Measurements from ENCODE around the gene PTPRN2.

The PTPRN2 gene

DNA sequence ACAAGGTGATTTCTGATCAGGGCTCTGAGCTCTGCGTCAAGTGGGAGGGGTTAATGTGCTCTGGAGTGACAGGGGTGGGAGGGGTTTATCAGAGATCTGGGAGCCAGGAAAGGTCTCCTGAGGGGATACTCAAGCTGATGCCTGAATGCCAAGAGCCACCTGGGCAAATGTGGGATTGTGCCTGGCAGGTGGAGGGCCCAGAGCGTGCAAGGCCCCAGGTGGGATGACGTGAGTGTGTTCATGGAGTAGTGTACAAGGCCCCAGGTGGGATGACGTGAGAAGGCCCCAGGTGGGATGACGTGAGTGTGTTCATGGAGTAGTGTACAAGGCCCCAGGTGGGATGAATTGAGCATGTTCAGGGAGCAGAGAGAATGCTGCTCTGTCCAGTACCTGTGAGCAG is 610.3 kb downstream of the PTPRN2 start:
- no peak for DNase-seq

DNA sequence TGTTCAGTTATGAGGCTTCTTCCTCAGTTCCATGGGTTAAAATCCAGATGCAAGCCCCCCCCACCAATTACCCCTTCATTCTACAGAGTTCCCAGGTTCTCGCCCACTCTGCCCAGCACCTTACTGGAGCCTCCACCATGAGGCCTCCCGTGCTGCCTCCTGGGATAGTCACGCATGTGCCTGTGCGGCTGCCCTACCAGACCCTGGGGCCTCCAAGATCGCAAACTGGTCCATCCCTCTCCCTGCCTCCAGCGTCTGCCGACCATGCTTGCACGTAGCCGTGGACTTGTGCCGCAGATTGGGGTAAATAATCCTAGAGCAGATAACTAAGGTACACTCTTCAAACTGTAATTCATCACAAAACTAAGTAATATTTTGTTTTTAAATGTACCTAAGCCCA is 611.2 kb downstream of the PTPRN2 start:
- no peak for DNase-seq

DNA sequence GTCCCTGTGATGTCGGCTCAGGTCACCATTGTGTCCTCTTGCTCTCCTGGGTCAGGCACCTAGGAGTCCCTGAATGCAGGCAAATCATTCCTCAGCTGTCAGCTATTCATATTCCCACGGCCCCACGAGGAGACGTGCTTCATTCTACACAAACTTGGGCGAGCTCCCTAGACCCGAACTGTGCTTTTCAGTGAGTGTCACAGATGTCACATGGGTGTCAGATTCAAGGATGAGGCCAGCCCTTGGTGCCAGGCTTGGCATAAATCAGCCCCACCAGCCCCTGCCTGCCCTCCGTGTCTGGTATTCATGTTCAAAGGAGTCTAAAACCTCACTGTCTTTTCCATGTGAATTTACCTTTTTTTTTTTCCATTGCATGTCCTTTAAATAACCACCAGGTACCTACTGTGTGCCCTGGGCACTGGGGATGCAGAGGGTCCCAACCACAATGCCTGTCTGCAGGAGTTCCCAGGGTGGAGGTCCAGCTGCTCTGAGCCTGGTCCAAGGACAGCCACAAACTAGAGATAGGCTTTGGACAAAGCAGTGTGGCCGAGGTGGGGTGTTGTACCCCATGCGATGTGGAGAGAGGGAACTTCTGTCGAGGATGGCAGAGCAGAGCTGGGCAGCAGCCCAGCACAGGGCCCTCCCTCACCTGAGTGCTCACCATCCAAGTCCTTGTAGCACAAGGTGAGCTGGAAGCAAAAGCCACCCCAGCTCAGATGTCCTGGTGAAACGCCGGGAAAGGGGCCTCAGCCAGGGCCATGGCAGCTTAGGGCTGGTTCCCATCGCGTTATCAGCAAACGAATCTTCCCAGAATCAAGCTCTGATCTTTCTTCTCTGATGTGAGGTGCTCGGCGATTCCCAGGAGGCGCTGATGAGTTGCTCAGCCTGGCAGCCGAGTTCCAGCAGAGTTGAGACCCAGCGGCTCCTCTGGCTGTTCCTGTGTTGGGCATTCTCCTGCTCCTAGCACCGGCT is 611.9 kb downstream of the PTPRN2 start:
- DNase-seq, result no peak

DNA sequence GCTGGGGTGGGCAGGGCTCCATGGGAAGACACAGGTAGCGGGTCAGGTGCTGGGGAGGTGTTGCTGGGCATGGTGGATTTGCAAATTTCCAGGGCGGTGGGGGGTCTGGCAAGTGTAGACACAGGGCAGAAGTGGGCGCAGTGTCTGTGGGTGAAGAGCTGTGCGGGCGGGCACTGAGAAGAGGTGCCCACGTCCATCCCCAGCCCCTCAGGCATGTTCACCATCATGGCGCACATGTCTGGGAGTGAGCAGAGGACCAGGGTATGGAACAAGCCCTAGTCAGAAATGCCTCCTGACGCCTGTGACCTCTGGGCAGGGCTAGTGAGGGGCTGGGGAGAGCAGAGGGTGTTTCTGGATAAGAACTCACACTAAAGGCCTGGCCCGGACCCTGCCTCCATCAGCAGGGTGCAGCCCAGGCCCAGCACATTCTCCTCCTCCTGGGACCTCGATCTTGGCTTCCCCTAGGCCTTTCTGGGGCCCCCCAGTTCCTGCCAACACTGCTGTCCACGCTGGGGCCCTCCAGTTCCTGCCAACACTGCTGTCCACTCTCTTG is 612.9 kb downstream of the PTPRN2 start:
- no peak for DNase-seq

DNA sequence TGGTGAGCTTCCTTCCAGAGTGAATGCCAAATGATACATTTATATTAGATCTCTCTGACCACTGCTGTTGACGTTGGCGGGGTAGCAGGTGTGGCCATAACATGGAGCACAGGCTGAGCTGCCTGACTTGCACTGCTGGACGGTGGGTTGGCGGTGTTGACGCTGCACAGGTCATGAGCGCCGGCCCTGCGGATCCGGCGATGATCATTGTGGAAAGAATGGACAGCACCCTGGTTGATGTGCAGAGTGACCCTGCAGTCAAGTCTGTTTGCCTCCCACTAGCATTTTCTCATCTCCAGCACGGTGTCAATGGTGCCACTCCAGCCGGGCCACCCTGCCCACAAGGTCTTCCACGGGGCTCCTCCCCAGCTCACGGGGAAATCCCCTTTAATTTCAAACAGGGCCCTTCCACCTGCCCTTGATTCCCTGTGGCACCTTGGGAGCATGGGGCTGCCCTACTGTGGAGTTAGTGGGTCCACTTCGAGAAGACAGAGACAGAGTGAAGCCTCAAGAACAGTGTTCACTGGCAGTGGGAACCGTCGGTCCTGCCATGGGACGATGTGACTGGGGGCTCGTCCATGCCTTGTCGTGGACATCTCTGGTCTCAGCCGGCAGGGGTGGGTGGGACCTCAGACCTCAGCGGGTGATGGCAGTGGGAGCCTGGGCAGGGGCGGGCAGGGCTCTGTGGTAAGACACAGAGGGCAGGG is 613.5 kb downstream of the PTPRN2 start:
- no peak for DNase-seq

DNA sequence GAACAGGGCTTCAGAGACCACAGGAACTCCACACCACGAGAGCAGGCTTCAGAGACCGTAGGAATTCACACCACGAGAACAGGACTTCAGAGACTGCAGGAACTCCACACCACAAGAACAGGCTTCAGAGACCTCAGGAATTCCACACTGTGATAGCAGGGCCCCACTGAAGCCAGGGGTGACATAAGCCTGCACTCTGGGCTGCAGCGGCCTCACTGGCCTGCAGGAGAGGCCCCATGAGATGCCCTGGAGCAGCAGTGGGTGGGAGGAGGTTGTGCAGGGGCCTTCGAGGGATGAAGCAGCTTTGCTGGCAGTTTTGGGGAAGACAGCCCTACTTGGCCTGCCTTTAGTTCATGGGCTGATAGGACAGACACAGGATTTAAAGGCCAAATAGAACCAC is 614.7 kb downstream of the PTPRN2 start:
- DNase-seq, result no peak

DNA sequence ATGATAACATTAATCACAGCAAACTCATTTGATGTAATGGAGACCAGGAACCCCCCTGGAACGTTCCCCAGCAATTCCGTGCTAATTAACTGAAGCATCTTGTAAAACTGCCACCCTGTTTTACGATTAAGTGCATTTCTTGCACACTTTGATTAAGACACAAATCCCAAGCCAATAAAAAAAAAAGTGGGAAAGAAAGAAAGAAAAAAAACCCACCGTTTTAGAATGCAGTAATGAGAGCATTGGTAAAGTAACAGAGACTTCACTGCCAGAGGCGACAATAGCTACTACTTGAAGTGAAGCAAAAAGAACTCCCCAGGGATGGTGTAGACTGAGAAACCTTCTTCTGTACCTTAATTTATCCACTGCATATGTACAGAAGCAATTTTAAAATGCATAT is 616.1 kb downstream of the PTPRN2 start:
- no peak for DNase-seq

DNA sequence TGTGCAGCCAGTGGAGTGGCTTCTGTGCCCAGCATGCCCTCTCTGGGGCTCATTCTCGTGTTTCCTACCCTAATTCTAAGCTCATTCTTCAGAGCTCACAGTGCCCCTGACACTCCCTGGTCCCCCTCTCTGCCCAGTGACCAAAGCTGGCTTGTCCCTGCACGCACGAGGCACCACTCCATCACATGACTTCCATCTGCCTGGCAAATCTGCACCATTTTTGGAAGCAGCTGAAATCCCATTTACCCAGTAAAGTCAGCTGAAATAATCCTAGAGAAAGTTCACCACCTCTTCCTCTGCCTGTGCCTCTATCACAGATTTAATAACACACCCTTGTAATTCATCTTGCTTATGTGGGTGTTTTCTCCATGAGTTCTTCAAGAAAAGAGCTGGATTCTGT is 616.9 kb downstream of the PTPRN2 start:
- DNase-seq, result no peak

DNA sequence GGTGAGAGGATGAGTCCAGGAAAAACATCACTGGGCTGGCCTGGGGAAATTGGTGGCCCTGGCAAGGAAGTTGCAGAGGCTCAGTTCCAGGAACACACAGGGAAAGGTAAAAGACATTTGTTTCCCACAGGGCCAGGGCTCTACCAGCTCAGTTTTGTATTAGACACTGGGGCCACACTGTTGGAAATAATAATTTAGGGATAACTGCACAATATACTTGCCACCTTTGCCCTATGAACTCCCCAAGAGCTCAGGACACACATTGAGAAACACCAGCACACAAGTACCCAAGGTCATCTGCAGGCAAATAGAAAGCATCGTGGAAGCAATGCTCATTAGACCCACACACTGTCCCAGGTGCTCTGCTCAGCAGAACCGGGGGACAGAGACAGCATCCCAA is 617.6 kb downstream of the PTPRN2 start:
- DNase-seq, result no peak

DNA sequence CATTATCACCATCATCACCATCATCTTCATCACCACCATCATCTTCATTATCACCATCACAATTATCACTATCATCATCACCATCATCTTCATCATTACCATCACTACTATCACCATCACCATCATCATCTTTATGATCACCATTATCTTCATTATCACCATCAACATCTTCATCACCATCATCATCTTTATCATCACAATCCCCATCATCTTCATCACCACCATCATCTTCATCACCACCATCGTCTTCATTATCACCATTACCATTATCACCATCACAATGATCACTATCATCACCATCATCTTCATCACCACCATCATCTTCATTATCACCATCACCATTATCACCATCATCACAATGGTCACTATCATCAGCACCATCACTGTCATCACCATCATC is 621.1 kb downstream of the PTPRN2 start:
- DNase-seq, result no peak

DNA sequence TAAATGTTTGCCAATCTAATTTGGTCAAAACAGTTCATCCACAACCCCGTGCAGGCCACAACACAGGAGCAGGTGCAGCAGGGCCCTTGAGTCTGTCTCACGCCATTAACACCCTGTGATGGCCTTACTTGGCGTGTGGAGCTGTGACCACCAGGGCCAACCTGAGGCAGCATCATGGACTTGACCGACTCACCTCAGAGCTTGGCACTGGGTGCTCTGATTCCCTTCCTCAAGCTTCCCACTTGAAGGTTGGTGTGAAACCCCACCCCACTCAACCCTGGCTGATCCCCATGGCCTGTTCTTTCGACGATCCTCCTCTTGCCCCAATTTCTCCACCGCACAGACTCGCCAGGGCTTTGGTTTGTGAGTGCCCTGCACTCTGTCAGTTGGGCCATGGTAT is 623.1 kb downstream of the PTPRN2 start:
- no peak for DNase-seq

DNA sequence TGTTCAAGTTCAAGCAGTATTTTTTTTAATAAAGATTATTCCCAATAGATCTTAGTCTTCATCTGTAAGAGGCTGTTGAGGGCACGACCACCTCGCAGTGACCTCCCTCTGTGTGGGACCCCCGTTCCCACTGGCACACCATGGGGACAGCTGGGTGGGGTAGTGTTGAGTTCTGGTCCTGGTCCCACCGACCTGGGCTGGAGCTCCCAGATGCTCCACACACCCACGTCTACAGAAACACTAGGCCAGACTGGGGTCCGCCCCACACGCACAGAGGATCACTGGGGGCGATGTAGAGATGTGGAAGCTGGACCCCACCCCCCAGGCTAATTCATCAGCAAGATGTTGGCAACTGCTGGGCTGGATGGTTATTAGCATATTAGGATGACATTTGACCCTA is 623.6 kb downstream of the PTPRN2 start:
- no peak for DNase-seq

DNA sequence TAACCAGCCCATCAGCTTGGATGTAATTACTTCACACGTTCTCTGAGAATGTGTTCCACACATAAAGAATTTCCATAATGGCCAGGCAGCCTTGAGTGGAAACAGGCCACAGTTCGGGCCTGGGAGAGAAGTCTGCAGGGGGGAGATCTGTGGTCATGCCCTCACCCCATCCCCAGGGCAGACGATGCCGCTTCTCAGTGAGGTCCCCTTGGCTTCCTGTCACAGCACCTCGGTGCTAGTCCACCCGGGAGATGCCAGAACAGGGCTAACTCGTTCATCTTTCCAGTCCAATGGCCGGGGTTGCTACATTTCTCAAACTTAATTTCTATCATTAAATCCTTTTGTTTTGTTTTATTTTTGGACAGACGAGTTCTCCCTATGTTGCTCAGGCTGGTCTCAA is 624.1 kb downstream of the PTPRN2 start:
- DNase-seq, result no peak

DNA sequence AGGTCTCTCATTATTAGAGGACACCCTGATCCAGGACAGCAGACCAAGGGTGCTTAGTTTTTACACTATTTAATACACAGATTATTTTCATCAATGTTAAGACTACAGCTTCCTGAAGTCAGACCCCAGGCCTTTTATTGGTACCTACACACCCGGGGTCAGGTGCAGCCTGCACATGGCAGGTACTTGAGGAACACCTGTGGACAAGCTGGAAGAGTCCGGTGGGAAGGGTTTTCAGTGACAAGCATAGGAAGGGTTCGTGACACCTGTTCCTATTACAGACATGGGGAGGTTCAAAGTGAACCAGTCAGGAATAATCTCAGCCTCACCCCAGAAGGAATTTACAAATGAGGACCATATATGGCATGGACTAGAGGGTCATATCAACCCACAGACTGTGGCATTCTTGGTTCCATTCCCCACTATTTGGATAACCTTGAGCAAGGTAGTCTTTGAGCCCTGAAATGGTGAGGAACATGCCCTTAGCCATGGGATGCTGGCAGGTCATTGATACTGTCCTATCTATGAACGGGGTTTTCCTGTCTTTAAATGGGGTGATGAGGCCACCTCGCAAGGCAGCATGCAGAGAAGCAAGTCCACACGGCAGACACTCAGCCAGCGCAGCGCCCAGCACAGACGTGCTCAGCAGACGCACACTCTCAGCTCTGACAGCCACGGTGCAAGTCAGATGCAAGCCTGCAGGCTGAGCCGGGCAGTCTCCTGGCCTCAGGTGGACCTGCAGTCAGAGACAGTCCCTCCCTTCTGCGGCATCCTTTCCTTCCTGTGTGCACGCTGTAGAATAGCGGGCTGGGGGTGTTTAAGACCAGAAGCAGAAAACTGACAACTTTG is 624.9 kb downstream of the PTPRN2 start:
- no peak for DNase-seq

DNA sequence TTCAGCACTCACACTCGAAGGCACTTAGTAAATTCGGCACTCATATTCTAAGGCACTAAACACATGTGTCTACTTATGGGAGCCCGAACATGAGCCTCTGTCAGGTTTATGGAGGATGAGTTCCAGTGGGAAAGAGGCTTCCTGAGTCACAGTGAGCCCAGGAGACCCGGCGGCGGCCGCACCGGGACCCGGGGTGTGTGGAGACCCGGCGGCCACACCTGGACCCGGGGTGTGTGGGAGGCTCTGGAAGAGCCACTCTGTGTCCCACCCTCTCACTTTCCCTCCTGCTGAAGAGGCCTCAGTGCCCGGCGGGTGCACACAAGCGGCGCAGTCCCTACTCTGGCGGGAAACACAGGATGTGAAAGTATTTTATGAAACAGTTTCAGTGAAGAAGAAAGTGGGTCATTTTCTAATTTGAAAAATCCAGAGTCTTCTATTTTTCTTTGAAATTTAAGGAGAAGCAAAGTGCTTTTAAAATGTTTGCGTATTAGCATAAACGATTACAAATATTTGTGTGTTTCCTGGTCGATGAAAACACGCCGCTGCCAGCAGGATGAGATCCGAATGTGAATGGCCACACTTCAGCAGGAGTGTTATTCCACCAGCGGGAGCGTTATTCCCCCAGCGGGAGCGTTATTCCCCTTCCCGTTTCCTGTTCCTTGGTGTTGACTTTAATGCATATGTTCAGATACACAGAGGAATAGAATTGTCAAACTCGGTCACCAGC is 625.7 kb downstream of the PTPRN2 start:
- DNase-seq, result no peak

DNA sequence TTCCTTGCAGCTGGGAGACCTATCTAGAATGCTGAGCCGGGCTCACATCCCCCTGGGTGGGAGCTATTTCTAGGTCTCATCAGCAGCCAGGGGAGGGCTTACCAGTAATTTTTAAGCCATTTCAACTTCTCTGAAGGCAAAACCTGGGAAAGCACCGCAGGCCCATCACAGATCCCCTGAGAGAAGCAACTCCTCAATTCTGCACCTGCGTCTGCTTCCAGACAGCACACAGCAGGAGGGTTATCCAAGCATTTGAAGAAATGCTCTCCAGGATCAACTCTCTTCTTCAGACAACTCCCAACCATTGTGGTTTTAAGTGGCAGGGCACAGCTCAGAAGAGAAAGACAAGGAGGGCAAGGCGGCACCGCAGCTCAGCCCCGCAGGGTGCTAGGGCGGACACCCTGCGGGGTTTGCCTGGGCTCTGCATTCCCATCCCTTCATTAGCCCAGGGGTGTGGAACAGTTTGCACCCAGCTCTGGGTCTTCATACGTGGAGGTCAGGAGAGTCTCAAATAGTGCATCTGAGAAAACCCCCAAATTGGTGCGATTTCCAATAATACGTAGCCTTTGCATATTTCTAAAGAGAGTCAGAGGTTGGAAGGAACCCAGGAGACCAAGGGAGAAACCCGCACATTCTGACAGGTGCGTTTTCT is 632.1 kb downstream of the PTPRN2 start:
- no peak for DNase-seq

DNA sequence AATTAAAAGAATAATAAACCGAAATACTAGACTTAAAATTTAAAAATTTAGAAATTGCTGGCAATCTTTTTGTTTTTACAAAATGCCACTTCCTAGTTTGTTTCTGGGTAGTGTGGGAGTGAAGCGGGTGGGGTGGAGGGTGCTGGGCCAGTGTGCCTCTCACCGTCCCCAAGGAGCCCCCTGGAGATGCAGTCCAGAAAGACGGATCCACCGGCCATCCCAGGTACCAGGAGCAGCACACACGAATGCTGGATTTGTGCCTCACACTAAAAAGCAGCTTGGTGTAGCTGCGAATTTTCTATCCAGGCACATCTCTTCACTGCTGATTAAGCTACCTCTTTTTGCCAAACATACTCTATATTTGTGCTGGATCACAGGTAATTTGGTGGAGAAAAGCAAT is 632.7 kb downstream of the PTPRN2 start:
- no peak for DNase-seq

DNA sequence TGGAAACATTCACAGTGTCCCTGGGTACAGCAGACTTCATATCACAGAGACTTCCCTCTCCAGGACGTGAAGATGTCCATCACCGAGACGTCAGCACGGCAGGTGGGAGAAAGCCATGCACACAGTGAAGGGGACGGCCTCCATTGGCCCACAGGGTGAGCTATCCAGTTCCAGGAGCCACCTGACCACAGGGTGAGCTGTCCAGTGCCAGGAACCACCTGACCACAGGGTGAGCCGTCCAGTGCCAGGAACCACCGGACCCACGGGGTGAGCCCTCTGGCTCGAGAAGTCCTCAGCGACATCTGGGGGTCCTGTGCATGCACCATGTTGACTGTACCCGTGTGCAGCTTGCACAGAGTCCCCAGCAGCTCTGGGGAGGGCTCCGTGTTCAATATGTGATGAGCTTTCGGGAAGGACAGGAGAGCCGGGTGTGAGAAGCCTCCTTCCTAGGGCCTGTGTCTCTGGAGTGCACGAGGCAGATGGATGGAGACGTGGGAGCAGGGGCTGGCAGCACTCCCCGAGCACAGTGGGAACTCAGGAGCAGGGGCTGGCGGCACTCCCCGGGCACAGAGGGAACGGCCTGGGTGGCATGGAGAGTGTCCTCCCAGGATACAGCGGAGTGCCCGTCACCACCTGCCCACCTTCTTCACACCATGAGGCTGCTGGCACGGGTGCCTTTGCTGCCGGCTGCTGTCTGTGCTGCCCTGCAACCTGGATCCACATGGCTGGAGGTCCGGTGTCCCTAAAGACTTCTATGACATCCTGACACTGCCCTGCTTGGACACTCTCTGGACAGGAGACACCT is 634.6 kb downstream of the PTPRN2 start:
- DNase-seq, result no peak

DNA sequence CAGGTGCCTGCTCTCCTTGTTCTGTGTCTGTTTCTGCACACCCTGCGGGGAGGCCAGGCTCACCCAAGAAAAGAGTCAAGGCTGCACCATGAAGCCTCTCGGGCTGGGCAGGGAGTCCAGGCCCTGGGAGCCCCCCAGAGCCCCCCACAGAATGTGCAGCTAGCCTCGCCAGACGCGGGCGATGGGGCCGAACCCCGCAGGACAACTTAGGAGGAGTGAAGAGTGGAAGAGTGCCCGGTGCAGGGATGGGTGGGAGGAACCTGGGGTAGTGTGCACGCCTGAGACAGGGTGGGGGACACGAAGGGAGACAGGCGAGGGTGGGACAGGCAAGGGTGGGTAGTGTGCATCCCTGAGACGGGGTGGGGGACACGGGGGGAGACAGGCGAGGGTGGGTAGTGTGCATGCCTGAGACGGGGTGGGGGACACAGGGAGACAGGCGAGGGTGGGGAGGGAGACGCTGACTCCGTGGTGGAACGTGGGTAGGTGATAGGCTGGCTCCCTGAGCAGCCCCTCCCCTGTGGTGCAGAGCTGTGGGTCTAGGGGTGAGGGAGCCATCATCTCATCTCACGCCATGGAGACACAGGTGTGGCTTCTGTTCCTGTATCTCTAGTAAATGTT is 635.5 kb downstream of the PTPRN2 start:
- DNase-seq, result no peak

DNA sequence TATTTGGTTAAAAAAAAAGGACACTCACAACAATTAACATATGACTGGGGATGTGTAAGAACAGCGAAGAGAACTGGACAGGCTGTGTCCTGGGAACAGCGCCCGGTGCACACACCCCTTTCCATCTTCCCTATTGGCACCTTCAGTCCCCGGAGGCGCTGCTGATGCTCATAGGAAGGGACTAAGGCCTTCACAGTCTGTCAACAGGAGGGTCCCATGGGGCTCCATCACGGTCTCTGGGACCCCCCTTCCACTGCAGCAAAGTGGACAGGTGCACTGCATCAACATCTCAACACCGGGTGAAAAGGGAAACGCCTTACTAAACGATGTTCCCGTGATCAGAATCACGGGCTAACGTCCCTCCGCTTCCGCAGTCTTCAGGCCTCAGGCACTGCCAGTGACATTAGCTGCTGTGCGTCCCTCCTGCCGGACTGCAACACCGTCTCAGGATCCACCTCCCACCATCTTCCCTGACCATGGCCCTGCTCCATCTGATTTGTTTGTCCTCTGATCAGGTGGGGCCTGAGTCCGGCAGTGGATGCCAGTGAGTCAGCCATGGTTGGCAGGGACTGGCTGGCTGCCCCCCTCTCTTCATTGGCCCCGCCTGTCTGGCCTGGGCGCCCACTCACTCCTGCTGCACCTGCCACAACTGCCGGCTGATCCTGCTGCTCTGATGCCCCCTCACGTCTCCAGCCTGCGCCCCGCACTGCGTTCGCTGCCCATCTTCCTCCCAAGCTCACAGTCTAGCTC is 636.1 kb downstream of the PTPRN2 start:
- no peak for DNase-seq
